Upper lobe of left lung (tissue), 4 donors: ENCODE measurements around the gene BRCA1.

Experiments
- POLR2A ChIP-seq, 4 donors: fragments of 450-650 bp; IDR thresholded peaks; one replicate each; pipeline ENCODE4 v1.5.1; 2016 to 2017; ENCODE audit warnings: antibody characterized with exemption in 4 of 4, mild to moderate bottlenecking in 2 of 4
- POLR2AphosphoS5 ChIP-seq, 2 donors: sonication (generic); formaldehyde crosslinking; IDR thresholded peaks; one replicate each; pipeline ENCODE4 v1.5.1; 2017; ENCODE audit warnings: antibody characterized with exemption in 2 of 2
- TF ChIP-seq, protein P1 (sequence below), 6 experiments: fragments of 450-650 bp in 4 of 6; fragments of 200-600 bp in 2 of 6; sonication (generic) in 2 of 6; IDR thresholded peaks; one replicate each; pipeline ENCODE4 v1.5.1; 2016 to 2019; ENCODE audit warnings: antibody characterized with exemption in 6 of 6

DNA sequence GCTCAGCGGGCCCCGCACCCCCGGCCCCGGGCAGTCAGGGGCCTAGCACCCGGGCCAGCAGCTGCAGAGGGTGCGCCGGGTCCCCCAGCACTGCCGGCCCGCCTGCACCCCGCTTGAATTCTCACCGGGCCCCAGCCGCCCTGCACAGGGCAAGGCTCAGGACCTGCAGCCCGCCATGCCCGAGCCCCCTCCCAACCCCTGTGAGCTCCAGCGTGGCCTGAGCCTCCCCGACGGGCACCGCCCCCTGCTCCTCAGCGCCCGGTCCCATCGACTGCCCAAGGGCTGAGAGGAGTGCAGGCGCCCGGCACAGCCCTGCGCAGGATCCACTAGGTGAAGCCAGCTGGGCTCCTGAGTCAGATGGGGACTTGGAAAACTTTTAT, 1.7 kb upstream of the BRCA1 start:
- TF ChIP-seq, protein P1, sequence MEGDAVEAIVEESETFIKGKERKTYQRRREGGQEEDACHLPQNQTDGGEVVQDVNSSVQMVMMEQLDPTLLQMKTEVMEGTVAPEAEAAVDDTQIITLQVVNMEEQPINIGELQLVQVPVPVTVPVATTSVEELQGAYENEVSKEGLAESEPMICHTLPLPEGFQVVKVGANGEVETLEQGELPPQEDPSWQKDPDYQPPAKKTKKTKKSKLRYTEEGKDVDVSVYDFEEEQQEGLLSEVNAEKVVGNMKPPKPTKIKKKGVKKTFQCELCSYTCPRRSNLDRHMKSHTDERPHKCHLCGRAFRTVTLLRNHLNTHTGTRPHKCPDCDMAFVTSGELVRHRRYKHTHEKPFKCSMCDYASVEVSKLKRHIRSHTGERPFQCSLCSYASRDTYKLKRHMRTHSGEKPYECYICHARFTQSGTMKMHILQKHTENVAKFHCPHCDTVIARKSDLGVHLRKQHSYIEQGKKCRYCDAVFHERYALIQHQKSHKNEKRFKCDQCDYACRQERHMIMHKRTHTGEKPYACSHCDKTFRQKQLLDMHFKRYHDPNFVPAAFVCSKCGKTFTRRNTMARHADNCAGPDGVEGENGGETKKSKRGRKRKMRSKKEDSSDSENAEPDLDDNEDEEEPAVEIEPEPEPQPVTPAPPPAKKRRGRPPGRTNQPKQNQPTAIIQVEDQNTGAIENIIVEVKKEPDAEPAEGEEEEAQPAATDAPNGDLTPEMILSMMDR (IDR thresholded peaks at IDR 0.05): no peak
- TF ChIP-seq POLR2AphosphoS5 (IDR thresholded peaks at IDR 0.05): no peak
- TF ChIP-seq POLR2A (IDR thresholded peaks at IDR 0.05): no peak
